WTC11 (cell line): ENCODE results near the gene RGS17. TPM values are rescaled to one million over a fixed set of nuclear protein-coding genes. Genes with fewer than 3 reads are reported as not detected.

Experiments used
- ATAC-seq: fragments of 200-7000 bp; cut with Tn5 transposase; 2 replicates; pipeline ENCODE4 v1.10.0; 2021; ENCODE audit warnings: mild to moderate bottlenecking, moderate library complexity
- CTCF ChIA-PET: fragments of 300-600 bp; sonication (Branson Sonifier 250); formaldehyde crosslinking; loops from one replicate; lab custom pipeline; 2021; ENCODE audit warnings: antibody characterized with exemption; lab: Charles Lee
- POLR2A ChIA-PET: fragments of 350-600 bp; sonication (Branson Sonifier 250); formaldehyde crosslinking; loops from one replicate; lab custom pipeline; 2021; ENCODE audit warnings: antibody characterized with exemption; lab: Charles Lee
- DNase-seq: peaks from one replicate; pipeline ENCODE4 v3.0.0; 2021; ENCODE audit warnings: low spot score
- H3K27ac Mint-ChIP-seq: 2 replicates; pipeline ENCODE4 v1.8.0; 2021; ENCODE audit warnings: mixed read lengths
- H3K27me3 Mint-ChIP-seq: 2 replicates; pipeline ENCODE4 v1.8.0; 2021; ENCODE audit warnings: low read depth, mild to moderate bottlenecking, moderate library complexity, mixed read lengths
- H3K36me3 Mint-ChIP-seq: 2 replicates; pipeline ENCODE4 v1.8.0; 2021; ENCODE audit warnings: mixed read lengths
- H3K4me1 Mint-ChIP-seq: 2 replicates; pipeline ENCODE4 v1.8.0; 2022; ENCODE audit warnings: mixed read lengths
- H3K4me3 Mint-ChIP-seq: 2 replicates; pipeline ENCODE4 v1.8.0; 2021; ENCODE audit warnings: mild to moderate bottlenecking, moderate library complexity, mixed read lengths
- H3K9me3 Mint-ChIP-seq: 2 replicates; pipeline ENCODE4 v1.8.0; 2021; ENCODE audit warnings: mixed read lengths
- AR ChIP-seq: fragments of 250-450 bp; sonication (Bioruptor Pico); IDR thresholded peaks from 2 replicates; pipeline ENCODE4 v1.9.0; 2021; ENCODE audit warnings: mild to moderate bottlenecking
- ATF1 ChIP-seq: sonication (generic); formaldehyde crosslinking; IDR thresholded peaks from 2 replicates; pipeline ENCODE4 v1.8.1; 2023; ENCODE audit warnings: mild to moderate bottlenecking, moderate library complexity, missing genetic modification reagents
- ATF2 ChIP-seq: sonication (generic); formaldehyde crosslinking; IDR thresholded peaks from 2 replicates; pipeline ENCODE4 v1.8.1; 2022; ENCODE audit warnings: low read depth, missing genetic modification reagents, borderline replicate concordance
- E2F5 ChIP-seq: sonication (generic); formaldehyde crosslinking; IDR thresholded peaks from 2 replicates; pipeline ENCODE4 v1.8.1; 2022; ENCODE audit warnings: mild to moderate bottlenecking, moderate library complexity, missing genetic modification reagents
- EMX1 ChIP-seq: fragments of 250-450 bp; sonication (Bioruptor Pico); IDR thresholded peaks from 2 replicates; pipeline ENCODE4 v1.8.0; 2021; ENCODE audit warnings: mild to moderate bottlenecking
- ESRRA ChIP-seq: sonication (generic); formaldehyde crosslinking; IDR thresholded peaks from 2 replicates; pipeline ENCODE4 v1.8.1; 2022; ENCODE audit warnings: mild to moderate bottlenecking, missing genetic modification reagents, borderline replicate concordance
- FOXK1 ChIP-seq: sonication (generic); formaldehyde crosslinking; IDR thresholded peaks from 2 replicates; pipeline ENCODE4 v1.8.0; 2022; ENCODE audit warnings: mild to moderate bottlenecking, moderate library complexity, missing genetic modification reagents
- IRF2 ChIP-seq: sonication (generic); formaldehyde crosslinking; IDR thresholded peaks from 2 replicates; pipeline ENCODE4 v1.8.0; 2022; ENCODE audit warnings: low read depth, missing genetic modification reagents, borderline replicate concordance
- NR1H2 ChIP-seq: sonication (generic); formaldehyde crosslinking; IDR thresholded peaks from 2 replicates; pipeline ENCODE4 v1.9.0; 2021; ENCODE audit warnings: mild to moderate bottlenecking, moderate library complexity, missing genetic modification reagents
- RELA ChIP-seq: sonication (generic); formaldehyde crosslinking; IDR thresholded peaks from 2 replicates; pipeline ENCODE4 v1.8.1; 2022; ENCODE audit warnings: missing genetic modification reagents, mild to moderate bottlenecking, borderline replicate concordance
- USF1 ChIP-seq: sonication (generic); formaldehyde crosslinking; IDR thresholded peaks from 2 replicates; pipeline ENCODE4 v1.8.0; 2022; ENCODE audit warnings: mild to moderate bottlenecking, missing genetic modification reagents
- ZBTB43 ChIP-seq: sonication (generic); formaldehyde crosslinking; IDR thresholded peaks from 2 replicates; pipeline ENCODE4 v1.8.1; 2023; ENCODE audit warnings: mild to moderate bottlenecking, missing genetic modification reagents
- ZMAT4 ChIP-seq: fragments of 250-450 bp; sonication (Bioruptor Pico); IDR thresholded peaks from 2 replicates; pipeline ENCODE4 v1.9.0; 2021; ENCODE audit warnings: mild to moderate bottlenecking
- ZNF232 ChIP-seq: sonication (generic); formaldehyde crosslinking; IDR thresholded peaks from 2 replicates; pipeline ENCODE4 v1.8.0; 2022; ENCODE audit warnings: mild to moderate bottlenecking, missing genetic modification reagents
- ZNF396 ChIP-seq: fragments of 250-450 bp; sonication (Bioruptor Pico); IDR thresholded peaks from 2 replicates; pipeline ENCODE4 v1.8.0; 2021; ENCODE audit warnings: mild to moderate bottlenecking, moderate library complexity, borderline replicate concordance
- ZNF416 ChIP-seq: fragments of 250-450 bp; sonication (Bioruptor Pico); IDR thresholded peaks from 2 replicates; pipeline ENCODE4 v1.9.0; 2021; ENCODE audit warnings: mild to moderate bottlenecking, inconsistent platforms
- ZNF425 ChIP-seq: fragments of 250-450 bp; sonication (Bioruptor Pico); conservative IDR thresholded peaks from 2 replicates; pipeline ENCODE4 v1.9.0; 2021; ENCODE audit warnings: mild to moderate bottlenecking
- ZNF512 ChIP-seq: sonication (generic); formaldehyde crosslinking; IDR thresholded peaks from 2 replicates; pipeline ENCODE4 v1.8.1; 2022; ENCODE audit warnings: missing genetic modification reagents, borderline replicate concordance
- total RNA-seq: library from RNA; stranded (reverse); gene quantifications from 3 replicates; pipeline ENCODE4 v1.2.3, GENCODE V29; 2021

RGS17 gene
- total RNA-seq, 1 experiment from 2014 or later = 9.3 TPM

GRCh38 chr6:153045271-153045670 is 85.8 kb downstream of the RGS17 start:
- peaks cover 13% of the 10 kb centered on the region for H3K9me3 Mint-ChIP-seq
- ATAC-seq = no peak

More at GRCh38 chr6:153045271-153045670, 85.8 kb downstream of the RGS17 start:
- H3K36me3 Mint-ChIP-seq = peaks cover 11% of the 10 kb centered on the region
- TF ChIP-seq USF1 (CRISPR knock-in tag) (no peak), ZMAT4 (CRISPR knock-in tag) (no peak), EMX1 (CRISPR knock-in tag) (no peak), ZNF396 (CRISPR knock-in tag) (no peak), ZBTB43 (CRISPR knock-in tag) (no peak), FOXK1 (CRISPR knock-in tag) (no peak), ZNF512 (CRISPR knock-in tag) (no peak), ATF2 (CRISPR knock-in tag) (no peak), ESRRA (CRISPR knock-in tag) (no peak), RELA (CRISPR knock-in tag) (no peak), IRF2 (CRISPR knock-in tag) (no peak), NR1H2 (CRISPR knock-in tag) (no peak), ZNF425 (CRISPR knock-in tag) (no peak), ZNF232 (CRISPR knock-in tag) (no peak), ATF1 (CRISPR knock-in tag) (no peak), AR (CRISPR knock-in tag) (no peak), ZNF416 (CRISPR knock-in tag) (no peak), E2F5 (no peak)
- H3K4me1 Mint-ChIP-seq = peaks cover 25% of the 10 kb centered on the region
- no peak overlapping the region for H3K4me3 Mint-ChIP-seq
- CTCF ChIA-PET = no interaction called here
- no peak for DNase-seq
- H3K27ac Mint-ChIP-seq = no peak overlapping the region
- POLR2A ChIA-PET = no interaction called here
- no peaks in the 10 kb centered on the region for H3K27me3 Mint-ChIP-seq
